Fibroblast of lung (primary cell): ENCODE measurements around the gene PRKCH. TPM values are rescaled to one million over a fixed set of nuclear protein-coding genes. Genes with fewer than 3 reads are reported as not detected.
A peak's percentile ranks its signal among the peaks of the same experiment; 100 is the strongest.

ENCODE experiments used
- DNase-seq, 2 donors: peaks; one replicate each; pipeline versions ENCODE4 v3.0.0 to v3.0.0-alpha.2; 2010; ENCODE audit warnings: low read depth in 2 of 2
- H2AFZ ChIP-seq: 2 replicates; pipeline ENCODE4 v1.5.1; 2012; ENCODE audit warnings: low read length, control low read depth, inconsistent platforms
- H3K27ac ChIP-seq: 2 replicates; pipeline ENCODE4 v1.5.1; 2011; ENCODE audit warnings: low read length, control low read depth; ENCODE audit not compliant: insufficient read depth
- H3K27me3 ChIP-seq: 2 replicates; pipeline ENCODE4 v1.5.1; 2011; ENCODE audit warnings: mild to moderate bottlenecking, low read length; ENCODE audit not compliant: control insufficient read depth, insufficient read depth
- H3K36me3 ChIP-seq: 2 replicates; pipeline ENCODE4 v1.5.1; 2011; ENCODE audit warnings: low read length; ENCODE audit not compliant: control insufficient read depth, insufficient read depth
- H3K4me1 ChIP-seq: 2 replicates; pipeline ENCODE4 v1.5.1; 2011; ENCODE audit warnings: low read length; ENCODE audit not compliant: control insufficient read depth, insufficient read depth; ENCODE audit errors: extremely low read depth
- H3K4me2 ChIP-seq: 2 replicates; pipeline ENCODE4 v1.5.1; 2011; ENCODE audit warnings: low read length, control low read depth; ENCODE audit not compliant: insufficient read depth; ENCODE audit errors: extremely low read depth
- H3K4me3 ChIP-seq, 4 experiments: fragments of 200-600 bp in 1 of 4; sonication (generic) in 1 of 4; replicated peaks in 1 of 4; 2 replicates each; pipeline ENCODE4 v1.5.1; 2011 to 2016; ENCODE audit warnings: low read length in 4 of 4, low read depth in 3 of 4, mild to moderate bottlenecking in 3 of 4, control low read depth in 2 of 4, inconsistent platforms in 1 of 4, mixed read lengths in 1 of 4; ENCODE audit not compliant: insufficient read depth in 1 of 4; ENCODE audit errors: control extremely low read depth in 1 of 4
- H3K79me2 ChIP-seq: 2 replicates; pipeline ENCODE4 v1.5.1; 2012; ENCODE audit warnings: mild to moderate bottlenecking, low read length, inconsistent platforms; ENCODE audit not compliant: control insufficient read depth, insufficient read depth
- H3K9ac ChIP-seq: 2 replicates; pipeline ENCODE4 v1.5.1; 2011; ENCODE audit warnings: mild to moderate bottlenecking, low read length, control low read depth; ENCODE audit not compliant: insufficient read depth
- H3K9me3 ChIP-seq: 2 replicates; pipeline ENCODE4 v1.5.1; 2012; ENCODE audit warnings: low read depth, low read length; ENCODE audit not compliant: control insufficient read depth, insufficient read depth
- H4K20me1 ChIP-seq: 2 replicates; pipeline ENCODE4 v1.5.1; 2011; ENCODE audit warnings: low read length; ENCODE audit not compliant: control insufficient read depth, insufficient read depth; ENCODE audit errors: extremely low read depth
- EZH2 ChIP-seq: IDR thresholded peaks from 2 replicates; pipeline ENCODE4 v1.5.1; 2012; ENCODE audit warnings: low read length, control low read depth, mild to moderate bottlenecking; ENCODE audit errors: missing control alignments
- polyA plus RNA-seq, 2 donors: library from polyadenylated mRNA; depleted of rRNA in 1 of 2; stranded (reverse) in 1 of 2; unstranded in 1 of 2; fragments of >200 nt; gene quantifications; 2 replicates each; pipeline ENCODE4 v1.2.1, GENCODE V29; 2011 to 2012; ENCODE audit warnings: missing spikeins in 1 of 2
- total RNA-seq: library from RNA; depleted of rRNA; stranded (reverse); fragments of >200 nt; gene quantifications from 2 replicates; pipeline ENCODE4 v1.2.1, GENCODE V29; 2014
- TF ChIP-seq, protein P1 (sequence below), 2 donors: IDR thresholded peaks in 1 of 2; conservative IDR thresholded peaks in 1 of 2; 1 replicate in 1 of 2; 2 replicates in 1 of 2; pipeline ENCODE4 v1.5.1; 2011 to 2012; ENCODE audit warnings: low read length in 2 of 2, control low read depth in 1 of 2, inconsistent platforms in 1 of 2, low read depth in 1 of 2, mild to moderate bottlenecking in 1 of 2

Gene PRKCH
- total and polyA plus RNA-seq, 2 donors (not counting 1 experiment from before 2014, with no cell fraction given): 2.9 to 5.4 TPM

- no peak for DNase-seq
- Histone ChIP-seq H3K4me3 (no peak overlapping the region), H3K36me3 (no peaks in the 10 kb centered on the region), H3K27me3 (no peaks in the 10 kb centered on the region), H3K4me2 (peak overlapping the region; percentile 35), H3K9ac (peak overlapping the region; percentile 16), H3K27ac (peak overlapping the region; percentile 24), H3K4me1 (peaks cover 51% of the 10 kb centered on the region), H3K9me3 (no peaks in the 10 kb centered on the region), H3K79me2 (peaks cover 4% of the 10 kb centered on the region), H2AFZ (peak overlapping the region; percentile 47), H4K20me1 (no peaks in the 10 kb centered on the region)
- no peak for TF ChIP-seq EZH2
- TF ChIP-seq, protein P1, sequence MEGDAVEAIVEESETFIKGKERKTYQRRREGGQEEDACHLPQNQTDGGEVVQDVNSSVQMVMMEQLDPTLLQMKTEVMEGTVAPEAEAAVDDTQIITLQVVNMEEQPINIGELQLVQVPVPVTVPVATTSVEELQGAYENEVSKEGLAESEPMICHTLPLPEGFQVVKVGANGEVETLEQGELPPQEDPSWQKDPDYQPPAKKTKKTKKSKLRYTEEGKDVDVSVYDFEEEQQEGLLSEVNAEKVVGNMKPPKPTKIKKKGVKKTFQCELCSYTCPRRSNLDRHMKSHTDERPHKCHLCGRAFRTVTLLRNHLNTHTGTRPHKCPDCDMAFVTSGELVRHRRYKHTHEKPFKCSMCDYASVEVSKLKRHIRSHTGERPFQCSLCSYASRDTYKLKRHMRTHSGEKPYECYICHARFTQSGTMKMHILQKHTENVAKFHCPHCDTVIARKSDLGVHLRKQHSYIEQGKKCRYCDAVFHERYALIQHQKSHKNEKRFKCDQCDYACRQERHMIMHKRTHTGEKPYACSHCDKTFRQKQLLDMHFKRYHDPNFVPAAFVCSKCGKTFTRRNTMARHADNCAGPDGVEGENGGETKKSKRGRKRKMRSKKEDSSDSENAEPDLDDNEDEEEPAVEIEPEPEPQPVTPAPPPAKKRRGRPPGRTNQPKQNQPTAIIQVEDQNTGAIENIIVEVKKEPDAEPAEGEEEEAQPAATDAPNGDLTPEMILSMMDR (conservative IDR thresholded peaks at IDR 0.05 in 1 of 2, IDR thresholded peaks at IDR 0.05 in 1 of 2; ENCODE audit: low read depth in 1 of 2, low read length in 2 of 2): no peak
Measured at GRCh38 chr14:61567838-61568571, 246.6 kb downstream of the PRKCH start.

GRCh38 chr14:61568572-61569011, 247.2 kb downstream of the PRKCH start:
- H3K9ac ChIP-seq: no peak overlapping the region
- TF ChIP-seq, protein P1 (conservative IDR thresholded peaks at IDR 0.05 in 1 of 2, IDR thresholded peaks at IDR 0.05 in 1 of 2; ENCODE audit: low read depth in 1 of 2, low read length in 2 of 2): no peak
- no peak for TF ChIP-seq EZH2
- H3K9me3 ChIP-seq: no peaks in the 10 kb centered on the region
- no peaks in the 10 kb centered on the region for H3K27me3 ChIP-seq
- no peak overlapping the region for H2AFZ ChIP-seq
- no peaks in the 10 kb centered on the region for H3K36me3 ChIP-seq
- peaks cover 49% of the 10 kb centered on the region for H3K4me1 ChIP-seq
- no peak for DNase-seq
- H3K79me2 ChIP-seq: no peaks in the 10 kb centered on the region
- no peak overlapping the region for H3K4me3 ChIP-seq
- no peak overlapping the region for H3K27ac ChIP-seq
- peak overlapping the region; percentile 35 for H3K4me2 ChIP-seq
- H4K20me1 ChIP-seq: no peaks in the 10 kb centered on the region

DNA sequence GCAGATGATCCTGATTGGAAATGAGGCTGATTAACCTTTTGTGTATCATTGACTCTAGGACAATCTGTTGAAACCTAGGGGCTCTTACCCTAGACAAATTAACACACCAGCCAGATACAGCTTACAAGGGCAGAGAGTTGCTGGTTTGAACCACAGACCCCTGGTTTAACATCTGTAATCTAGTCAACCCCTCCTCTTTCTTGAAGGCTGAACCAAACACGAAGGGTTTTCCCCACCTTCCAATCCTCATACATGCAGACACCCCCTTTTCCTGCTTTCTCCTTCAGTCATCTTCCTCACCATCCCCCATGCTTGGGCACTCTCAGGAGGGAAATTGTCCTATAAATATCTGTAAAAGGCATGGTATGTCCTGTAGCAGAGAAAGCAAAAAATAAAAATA, 247.9 kb downstream of the PRKCH start:
- no peak overlapping the region for H3K9ac ChIP-seq
- H3K4me1 ChIP-seq: peaks cover 43% of the 10 kb centered on the region
- no peaks in the 10 kb centered on the region for H3K36me3 ChIP-seq
- H3K27ac ChIP-seq: no peak overlapping the region
- H3K9me3 ChIP-seq: no peaks in the 10 kb centered on the region
- no peak for TF ChIP-seq EZH2
- TF ChIP-seq, protein P1 (conservative IDR thresholded peaks at IDR 0.05 in 1 of 2, IDR thresholded peaks at IDR 0.05 in 1 of 2; ENCODE audit: low read depth in 1 of 2, low read length in 2 of 2): no peak
- no peaks in the 10 kb centered on the region for H3K79me2 ChIP-seq
- H2AFZ ChIP-seq: no peak overlapping the region
- H3K4me2 ChIP-seq: no peak overlapping the region
- no peaks in the 10 kb centered on the region for H4K20me1 ChIP-seq
- no peak for DNase-seq
- H3K27me3 ChIP-seq: no peaks in the 10 kb centered on the region
- H3K4me3 ChIP-seq: no peak overlapping the region
